LHCN-M2 (cell line): ENCODE measurements around the gene MRPS24. TPM values are rescaled to one million over a fixed set of nuclear protein-coding genes. Genes with fewer than 3 reads are reported as not detected.

Experiments used
- DNase-seq: peaks from one replicate; pipeline ENCODE4 v3.0.0-alpha.2; 2012; ENCODE audit warnings: low read depth
- total RNA-seq: library from RNA; depleted of rRNA; stranded (reverse); fragments of >200 nt; gene quantifications from 2 replicates; pipeline ENCODE4 v1.2.3, GENCODE V29; 2014

MRPS24 gene
- total RNA-seq, 1 experiment from 2014 or later, result 156 TPM

DNA sequence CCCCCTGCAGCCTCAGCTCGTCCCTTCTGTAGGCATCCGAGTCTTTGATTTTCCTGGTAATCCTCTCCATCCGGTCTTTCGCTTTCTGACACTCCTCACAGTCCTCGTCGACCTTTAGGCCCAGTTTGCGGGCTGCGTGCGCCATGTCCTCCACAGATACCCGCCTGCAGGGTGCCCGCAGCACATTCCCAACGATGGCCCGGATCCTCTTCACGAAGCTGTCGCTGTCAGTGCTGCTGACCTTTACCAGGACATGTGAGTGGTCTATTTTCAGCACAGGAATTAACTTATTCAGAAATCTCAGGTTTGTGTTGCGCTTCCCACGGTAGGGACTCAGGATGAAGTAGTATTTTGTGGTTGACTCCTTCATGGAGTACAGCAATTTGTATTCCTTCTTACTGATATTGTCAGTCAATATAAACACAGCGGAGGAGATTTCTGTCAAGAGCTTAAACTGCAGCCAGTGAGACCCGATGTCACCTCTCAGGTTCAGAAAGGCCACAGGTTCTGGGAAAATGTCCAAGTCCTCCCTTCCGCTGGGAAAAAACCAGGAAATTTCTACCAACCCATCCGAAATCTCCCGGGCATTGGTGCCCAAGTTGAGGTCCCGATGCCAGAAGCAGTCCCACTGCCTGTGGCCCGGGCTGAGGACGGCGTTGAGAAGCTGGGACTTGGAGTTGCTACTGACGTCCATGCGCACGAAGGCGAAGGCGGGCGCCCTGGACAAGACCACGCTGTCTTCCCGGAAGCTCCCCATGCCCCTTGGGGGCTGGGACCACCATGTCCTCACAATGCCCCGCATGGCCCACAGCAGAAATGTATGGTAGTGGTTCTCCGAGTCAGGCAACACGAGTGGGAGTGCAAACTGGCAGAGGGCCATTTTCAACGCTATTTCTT, 8.9 kb upstream of the MRPS24 start:
- no peak for DNase-seq

DNA sequence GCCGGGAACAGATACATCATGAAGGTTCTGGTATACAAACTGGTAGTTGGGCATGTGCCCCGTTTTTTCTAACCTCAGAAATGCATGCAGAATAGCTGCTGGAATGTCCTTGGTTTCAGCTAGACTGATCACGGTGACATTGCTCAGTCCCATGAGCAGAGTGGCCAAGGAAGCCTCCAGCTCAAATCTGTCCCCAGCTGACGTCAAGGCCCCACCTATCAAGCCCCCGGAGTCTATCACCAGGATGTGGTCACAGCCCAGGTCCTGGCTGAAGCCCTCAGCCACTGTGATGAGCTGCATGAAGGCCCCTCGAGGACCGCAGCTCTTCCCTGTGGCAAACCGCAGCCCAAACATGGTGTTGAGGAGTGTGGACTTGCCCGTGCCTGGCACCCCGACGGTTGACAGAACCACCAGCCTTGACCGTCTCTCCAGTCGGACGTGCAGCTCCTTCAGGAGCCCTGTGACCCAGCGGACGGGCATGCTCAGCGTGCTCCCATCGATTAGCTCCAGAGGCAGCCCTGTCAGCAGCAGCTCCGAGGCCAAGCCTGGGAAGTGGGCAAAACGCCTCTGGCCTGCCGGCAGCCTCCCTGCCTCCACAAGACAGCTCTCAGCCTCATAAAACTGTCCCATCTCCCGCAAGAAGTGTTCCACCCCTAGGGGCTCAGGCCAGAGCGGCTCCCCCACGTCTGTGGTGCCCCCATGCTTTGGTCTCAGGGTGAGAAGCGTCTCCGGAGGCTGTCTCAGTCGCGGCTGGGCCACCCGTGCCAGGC, 7.8 kb upstream of the MRPS24 start:
- DNase-seq, result no peak

DNA sequence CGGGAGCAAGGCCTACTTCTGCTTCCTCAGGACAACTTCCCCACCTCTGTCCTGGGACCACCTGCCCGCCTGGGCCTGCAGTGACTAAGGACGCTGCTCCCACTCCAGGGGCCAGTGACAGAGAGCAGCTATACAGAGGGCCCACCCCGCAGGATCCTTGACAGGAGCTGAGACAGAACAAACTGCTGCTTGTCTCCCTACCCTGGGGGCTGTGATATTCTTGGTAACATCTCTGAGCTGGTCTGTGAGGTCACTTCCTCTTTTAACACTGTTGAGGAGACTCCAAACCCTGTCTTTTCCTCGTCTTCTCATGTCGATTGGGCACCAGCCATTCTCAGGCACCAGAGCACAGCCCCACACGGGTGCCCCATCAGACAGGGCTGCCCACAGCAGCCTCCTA, 6.9 kb upstream of the MRPS24 start:
- DNase-seq, result no peak

DNA sequence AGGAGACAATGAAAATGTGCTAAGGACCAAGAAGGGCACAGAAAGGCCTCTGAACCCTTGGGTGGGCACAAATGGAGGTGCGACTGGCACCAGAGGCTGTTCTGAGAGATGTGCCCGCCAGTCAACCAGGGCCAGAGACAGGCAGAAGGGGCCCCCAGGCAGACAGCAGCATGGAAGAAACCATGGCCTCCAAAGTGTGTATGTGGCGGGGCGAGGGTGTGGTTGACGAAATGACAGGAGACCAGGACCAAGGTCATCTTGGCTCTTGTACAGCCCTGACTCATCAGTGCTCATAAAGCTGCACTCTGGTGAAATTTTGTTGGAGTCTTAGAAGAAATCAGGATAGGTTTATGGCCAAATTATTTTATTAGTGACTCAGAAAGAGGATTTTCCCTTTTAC, 4.0 kb upstream of the MRPS24 start:
- peak; percentile 62 for DNase-seq

DNA sequence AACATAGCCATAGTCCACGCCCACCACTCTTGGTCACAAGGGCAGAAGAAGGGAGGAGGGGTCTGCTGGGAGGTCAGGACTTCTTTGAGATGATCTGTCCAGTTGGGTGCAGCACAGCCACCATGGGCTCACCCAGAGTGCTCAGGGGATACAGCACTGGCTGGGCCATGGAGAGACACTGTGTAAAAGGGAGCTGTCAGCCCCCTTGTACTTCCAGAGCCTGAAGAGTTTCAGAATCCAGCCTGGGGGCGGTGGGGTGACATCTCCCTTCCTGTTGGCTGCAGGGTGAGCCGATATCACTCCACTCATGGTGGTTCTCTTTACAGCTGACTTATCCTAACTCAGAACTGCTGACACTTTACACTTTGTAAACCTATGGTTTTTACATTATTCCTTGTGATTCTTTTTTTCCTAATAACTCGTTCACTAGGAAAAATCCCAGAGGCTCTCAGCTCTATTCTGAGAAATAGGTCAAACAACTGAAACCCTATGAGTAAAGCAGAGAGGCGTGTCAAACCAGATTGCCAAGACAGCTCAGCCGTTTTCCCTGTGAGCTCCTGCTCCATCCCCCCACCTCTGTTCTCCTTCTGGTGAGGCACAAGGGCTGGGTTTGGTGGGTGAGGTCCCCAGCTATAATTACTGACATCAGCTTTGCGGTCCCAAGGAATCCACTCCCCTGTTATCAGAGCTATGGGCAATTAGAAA, 3.2 kb upstream of the MRPS24 start:
- peak; percentile 85 for DNase-seq

DNA sequence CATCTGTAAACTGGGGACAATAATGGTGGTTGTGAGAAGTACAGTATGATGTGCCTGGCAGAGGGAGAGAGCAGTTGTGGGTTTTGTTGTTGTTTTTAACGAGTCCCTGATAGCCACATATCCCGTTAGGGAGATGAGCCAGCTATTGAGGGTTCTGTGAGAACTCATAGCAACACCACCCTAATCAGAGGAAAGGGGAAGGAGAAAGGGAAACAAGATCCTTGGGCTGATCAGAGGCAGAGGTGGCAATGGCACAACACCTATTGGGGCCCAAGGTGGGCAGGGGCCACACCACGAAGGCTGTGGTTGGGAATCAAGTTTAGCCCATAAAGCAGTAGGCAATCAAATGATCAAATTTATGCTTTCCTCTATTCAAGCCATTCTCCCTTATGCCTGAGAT, 1.7 kb upstream of the MRPS24 start:
- DNase-seq, result no peak

DNA sequence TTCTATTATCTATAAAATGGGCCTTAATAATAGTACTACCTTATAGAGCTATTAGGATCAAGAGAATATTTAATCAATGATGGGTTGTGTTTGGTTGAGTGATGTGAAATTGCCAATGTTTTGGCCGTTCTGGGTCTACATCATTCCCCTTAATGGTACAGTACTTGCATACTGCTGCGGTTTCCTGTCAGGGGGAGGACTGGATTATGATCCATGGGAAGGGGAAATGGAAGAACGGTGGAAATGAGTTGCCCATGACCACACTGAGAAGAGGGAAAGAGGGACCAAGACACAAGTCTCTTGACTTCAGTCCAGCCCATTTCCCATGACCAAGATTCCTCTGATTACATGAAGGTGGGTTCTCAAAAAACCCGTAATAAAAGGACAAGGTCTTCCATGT, 999 bp upstream of the MRPS24 start:
- no peak for DNase-seq

DNA sequence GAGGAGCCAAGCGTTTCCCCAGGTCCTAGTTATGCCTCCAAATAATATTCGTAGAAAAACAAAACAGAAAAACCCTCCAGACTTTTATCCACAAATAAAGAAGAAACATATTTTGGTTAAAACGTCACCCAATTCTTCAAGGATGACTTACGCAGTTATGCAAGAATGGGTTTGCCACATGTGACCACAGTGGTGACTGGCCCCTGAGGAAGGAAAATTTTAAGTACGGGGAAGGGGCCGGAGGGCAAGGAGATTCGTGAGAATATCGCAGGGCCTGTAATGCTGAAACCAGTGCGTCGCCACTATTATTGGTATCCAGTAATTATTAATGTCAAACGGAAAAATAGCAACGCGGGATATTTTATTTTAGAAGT, 537 bp upstream of the MRPS24 start:
- peak; percentile 93 for DNase-seq

DNA sequence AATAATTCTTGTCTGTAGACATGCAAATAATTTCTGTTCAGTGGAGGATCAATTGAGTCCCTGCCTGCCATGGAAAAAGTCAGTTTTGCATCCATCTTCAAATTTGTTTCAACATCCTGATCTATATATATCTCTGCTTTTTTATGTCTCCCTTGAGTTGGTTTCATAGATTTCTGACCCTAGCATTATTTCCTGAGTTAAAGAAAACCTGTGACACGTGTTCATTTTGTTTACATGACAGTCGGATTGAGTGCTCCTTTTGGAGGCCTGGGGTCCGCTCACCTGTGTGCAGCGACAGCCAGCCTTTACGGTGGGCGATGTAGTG, 674 bp downstream of the MRPS24 start:
- no peak for DNase-seq

DNA sequence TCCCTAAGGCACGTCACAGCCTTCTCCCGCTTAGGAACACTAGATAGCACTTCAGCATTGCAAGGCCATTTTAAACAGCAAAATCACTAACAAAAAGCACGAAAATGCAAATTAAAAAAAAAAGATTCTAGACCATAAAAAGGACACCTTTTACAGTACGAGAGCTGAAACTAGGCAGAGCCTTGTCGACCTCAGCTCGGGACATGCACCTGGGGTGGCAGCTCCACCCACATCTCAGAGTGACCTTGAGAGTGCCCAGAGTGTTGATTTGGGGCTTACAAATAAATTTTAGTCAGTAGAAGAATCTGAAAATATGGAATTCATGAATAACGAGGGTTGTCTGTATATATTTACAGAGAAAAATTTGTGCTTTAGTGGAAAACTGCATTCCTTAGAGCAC, 1.1 kb downstream of the MRPS24 start:
- no peak for DNase-seq

DNA sequence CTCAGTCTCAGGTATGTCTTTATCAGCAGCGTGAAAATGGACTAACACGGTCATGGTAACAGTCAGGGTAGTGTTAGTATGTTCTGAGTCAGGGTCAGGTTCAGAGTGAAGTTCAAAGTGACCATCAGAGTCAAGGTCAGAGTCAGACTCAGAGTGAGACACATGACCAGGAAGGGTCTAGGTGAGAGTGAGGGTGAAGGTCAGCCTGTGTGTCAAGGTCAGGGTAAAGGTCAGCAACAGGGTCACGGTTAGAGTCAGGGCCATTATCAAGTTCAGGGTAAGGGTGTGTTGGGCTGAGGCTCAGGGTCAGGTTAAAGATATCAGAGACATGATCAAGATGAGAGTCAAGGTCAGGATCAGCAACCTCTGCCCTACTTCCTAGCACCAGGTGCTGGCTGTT, 4.0 kb downstream of the MRPS24 start:
- DNase-seq, result no peak

DNA sequence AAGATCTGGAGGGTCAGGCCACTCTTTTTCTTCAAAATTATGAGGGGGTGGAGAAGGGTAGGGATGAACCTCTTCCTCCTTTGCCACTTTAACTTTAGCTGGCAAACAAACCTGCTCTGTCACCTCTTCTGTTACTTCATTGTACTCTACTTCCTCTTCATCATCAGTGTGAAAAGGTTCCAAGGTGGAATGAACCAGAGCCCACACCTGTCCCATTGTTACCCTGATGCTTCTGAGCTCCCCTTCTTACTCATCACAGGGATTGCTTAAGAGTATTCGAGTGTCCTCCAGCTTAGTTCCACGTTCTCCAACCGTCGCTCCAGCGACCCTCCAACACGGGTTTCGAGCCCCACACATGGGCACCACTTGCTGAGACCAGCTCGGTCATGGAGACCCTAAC, 5.2 kb downstream of the MRPS24 start:
- DNase-seq, result no peak

DNA sequence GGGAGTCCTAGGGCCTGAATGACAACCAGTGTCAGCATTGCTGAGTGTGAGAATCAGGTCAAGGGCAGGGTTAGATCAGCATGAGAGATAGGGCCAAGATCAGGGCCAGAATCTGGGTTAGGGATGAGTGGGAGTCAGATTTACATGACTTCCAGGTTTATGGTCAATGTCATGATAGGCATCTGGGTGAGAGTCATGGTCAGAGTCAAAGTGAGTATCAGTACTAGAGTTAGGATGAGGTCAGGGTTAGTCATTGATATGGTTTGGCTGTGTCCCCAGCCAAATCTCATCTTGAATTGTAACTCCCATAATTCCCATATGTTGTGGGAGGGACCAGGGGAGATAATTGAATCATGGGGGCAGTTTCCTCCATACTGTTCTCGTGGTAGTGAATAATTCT, 12.3 kb downstream of the MRPS24 start:
- DNase-seq, result peak; percentile 68

DNA sequence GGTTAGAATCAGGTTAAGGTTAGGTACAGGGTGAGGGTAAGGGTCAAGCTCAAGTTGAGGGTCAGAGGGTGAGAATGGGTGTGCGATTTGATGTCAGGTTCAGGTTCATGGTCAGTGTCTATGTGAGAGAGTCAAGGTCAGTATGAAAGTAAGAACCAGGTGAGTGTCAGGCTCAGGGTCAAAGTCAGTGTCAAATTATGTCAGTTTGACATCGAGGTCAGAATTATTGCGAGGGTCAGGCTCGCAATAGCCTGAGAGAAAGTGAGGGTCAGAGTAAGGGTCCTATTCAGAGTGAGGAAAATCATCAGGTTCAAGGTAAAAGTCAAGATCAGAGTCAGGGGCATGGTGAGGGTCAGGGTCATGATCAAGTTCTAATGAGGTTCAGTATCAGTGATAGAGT, 13.0 kb downstream of the MRPS24 start:
- no peak for DNase-seq

DNA sequence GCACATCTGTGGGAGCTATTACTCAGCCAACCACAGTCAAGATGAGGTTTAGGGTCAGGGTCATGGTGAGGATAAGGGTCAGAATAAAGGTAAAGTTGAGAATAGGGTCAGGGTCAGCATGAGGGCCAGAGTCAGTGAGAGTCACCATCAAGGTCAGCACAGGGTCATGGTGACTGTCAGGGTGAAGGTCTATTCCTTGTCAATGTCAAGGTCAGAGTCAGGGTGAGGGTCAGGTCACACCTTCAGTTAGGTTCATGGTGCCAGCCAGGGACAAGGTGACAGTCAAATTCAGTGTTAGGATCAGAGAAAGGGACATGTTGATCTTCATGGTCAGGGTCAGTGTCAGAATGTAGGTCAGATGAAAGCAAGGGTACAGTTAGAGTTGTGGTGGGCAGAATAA, 14.1 kb downstream of the MRPS24 start:
- no peak for DNase-seq

DNA sequence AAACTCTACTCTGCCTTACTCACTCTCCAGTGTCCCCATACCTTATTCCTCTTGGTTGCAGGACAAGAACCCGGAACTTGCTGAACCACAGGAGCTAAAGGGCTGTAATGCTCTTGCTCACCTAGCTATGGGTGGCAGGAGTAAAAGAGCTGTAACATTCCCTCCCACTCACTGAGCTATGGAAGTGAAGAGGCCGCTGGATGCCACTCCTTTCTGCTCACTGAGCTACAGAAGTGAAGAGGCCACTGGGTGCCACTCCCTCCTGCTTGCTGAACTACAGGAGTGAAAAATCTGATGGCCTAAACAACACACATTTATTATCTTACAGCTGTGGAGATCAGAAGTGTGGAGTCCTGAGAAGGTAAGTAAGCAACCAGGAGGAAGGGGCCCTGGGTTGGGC, 17.5 kb downstream of the MRPS24 start:
- DNase-seq, result no peak

DNA sequence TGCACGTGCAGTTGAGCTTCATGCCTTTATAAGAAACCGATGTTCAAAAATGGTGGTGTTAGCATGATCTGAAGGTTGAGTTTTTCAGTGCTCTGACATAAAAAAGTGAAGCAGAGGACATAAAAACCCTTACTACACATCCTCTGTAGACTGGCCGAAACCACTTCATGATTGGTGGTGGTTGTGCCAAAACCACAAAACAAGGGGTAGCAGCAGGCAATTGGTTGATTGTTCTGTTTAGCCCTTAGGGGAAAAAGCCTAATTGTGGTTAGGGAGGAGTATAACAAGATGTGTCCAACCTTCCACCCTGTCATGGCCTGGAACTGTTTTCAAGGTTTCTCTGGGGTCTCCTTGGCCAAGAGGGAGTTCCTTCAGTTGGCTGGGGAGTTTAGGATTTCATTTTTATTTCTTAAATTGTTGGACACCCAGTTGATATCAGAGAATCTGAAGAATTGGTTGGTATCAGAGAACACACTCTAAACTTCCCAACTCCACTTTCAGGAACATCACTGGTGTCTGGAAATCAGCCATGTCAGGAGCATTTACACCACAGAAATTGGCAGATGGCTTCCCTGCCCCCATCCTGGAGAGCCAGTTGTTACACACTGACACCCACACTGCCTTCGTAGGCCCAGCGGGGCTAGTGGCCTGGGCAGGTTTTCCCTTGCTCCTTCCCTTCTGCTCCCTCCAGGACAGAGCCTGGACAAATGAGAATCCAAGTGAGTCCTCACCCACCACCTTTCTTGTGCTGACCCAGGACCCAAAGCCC, 18.8 kb downstream of the MRPS24 start:
- no peak for DNase-seq

DNA sequence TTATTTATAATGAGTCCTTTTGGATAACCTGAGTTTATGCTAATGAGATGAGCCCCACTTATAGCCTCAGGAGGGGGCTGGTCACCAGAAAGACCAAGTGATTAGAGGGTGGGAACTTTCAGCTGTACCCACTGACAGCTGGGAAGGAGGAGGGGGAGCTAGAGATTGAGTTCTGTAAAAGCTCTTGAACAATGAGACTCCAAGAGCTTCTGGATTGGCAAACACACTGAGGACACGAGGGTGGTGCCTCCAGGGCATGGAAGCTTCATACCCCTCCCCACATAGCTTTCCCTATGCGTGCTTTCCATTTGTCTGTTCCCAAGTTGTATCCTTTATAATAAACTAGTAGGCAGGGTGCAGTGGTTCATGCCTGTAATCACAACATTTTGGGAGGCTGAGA, 20.3 kb downstream of the MRPS24 start:
- DNase-seq, result no peak

DNA sequence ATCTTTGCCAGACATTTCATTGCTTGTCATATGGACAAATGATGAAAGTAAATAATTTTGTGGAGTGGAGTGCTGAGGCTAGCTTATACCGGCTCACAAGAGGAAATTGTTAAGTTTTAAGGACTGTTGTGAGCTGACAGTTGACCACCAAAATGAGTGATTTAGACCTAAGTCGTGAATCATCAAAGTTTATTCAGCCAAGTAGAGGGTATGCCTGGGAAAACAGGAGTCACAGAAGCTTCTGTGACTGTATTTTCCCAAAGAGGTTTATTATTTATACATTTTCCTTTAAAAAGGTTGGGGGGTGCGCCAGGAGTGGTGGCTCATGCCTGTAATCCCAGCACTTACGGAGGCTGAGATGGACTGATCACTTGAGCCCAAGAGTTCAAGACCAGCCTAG, 21.8 kb downstream of the MRPS24 start:
- peak; percentile 73 for DNase-seq

DNA sequence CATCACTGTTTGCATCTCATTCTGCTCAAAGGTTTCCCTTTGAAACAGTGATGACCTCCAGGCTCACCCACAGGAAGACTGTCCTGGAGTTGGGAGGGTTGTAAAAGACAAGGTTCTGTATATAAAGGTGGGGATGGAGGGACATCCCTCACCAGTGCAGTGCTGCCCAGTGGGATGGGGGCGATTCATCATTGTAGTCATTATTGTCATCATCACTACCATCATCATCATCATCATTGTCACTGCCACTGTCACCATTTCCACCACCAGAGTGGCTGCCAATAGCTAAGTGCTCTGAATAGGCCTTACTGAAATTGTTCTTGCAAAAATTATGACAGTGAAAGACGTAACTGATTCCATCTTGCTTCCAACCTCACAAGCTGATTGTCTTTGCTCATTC, 24.7 kb downstream of the MRPS24 start:
- no peak for DNase-seq

DNA sequence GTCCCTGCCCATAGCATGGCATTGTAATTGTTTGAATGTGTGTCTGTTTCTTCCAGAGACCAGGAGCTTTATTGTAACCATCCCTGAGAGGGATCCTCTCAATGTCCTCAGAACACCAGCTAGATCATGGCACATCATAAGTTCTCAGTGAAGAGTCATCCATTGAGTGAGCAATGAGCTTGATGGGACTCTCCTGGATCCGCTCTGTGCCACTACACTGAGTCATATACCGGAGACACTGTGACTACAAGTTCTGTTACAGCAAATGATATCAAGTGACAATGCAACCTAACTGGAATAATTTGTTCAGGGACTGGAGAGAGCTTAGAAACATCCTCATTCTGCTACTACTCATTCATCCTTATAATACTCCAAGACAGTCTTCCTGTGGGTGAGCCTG, 25.1 kb downstream of the MRPS24 start:
- DNase-seq, result peak; percentile 19

DNA sequence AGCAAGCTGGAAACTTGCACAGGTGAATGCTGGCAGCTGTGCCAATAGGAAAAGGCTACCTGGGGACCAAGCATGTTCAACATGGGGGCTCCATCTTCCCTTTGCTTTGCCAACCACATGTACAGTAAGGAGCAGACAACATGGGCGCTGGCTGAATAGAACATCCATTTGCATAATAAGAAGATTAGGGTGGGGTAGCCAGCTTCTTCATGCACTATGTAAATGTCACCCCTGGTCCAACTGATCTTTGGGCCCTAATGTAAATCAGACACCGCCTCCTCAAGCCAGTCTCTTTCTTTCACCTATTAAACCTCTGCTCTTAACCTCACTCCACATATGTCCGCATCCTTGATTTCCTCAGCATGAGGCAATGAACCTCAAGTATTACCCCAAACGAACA, 26.0 kb downstream of the MRPS24 start:
- no peak for DNase-seq
